HepG2 (cell line): ENCODE data around the gene CD4. TPM values are rescaled to one million over a fixed set of nuclear protein-coding genes. Genes with fewer than 3 reads are reported as not detected.

ENCODE experiments used
- ATAC-seq: fragments of 200-7000 bp; cut with Tn5 transposase; 3 replicates; pipeline ENCODE4 v1.9.1; 2020; ENCODE audit warnings: mild to moderate bottlenecking, moderate library complexity
- BruUV-seq: library from RNA; stranded (reverse); fragments of 400-500 nt; replicated peaks from 2 replicates; lab custom pipeline; 2021; lab: Mats Ljungman, UMichigan
- CTCF ChIA-PET: fragments of 300-600 bp; formaldehyde crosslinking; extraction: SDS; loops from one replicate; lab custom pipeline; 2021; ENCODE audit warnings: low total read pairs, inconsistent platforms, low intra/inter-chr PET ratio; lab: Yijun Ruan, JAX
- POLR2A ChIA-PET: fragments of 350-600 bp; sonication (Branson Sonifier 250); formaldehyde crosslinking; loops from one replicate; lab custom pipeline; 2020; ENCODE audit warnings: antibody characterized with exemption, inconsistent platforms; lab: Yijun Ruan, JAX
- DNase-seq: peaks from one replicate; pipeline ENCODE4 v3.0.0-alpha.2; 2015; ENCODE audit warnings: low spot score
- FAIRE-seq: peaks from 3 replicates; lab custom pipeline; 2011; peaks lifted over from hg19 to GRCh38; lab: Jason Lieb, UNC
- H2AFZ ChIP-seq: one replicate; pipeline ENCODE4 v1.6.1; 2011; ENCODE audit warnings: low read length, inconsistent platforms
- H3K27ac ChIP-seq: fragments of 300-600 bp; 3 replicates; pipeline ENCODE4 v1.8.0; 2011; ENCODE audit warnings: mixed run types, mild to moderate bottlenecking, mixed read lengths, low read length, inconsistent platforms; ENCODE audit not compliant: insufficient read depth; ENCODE audit errors: extremely low read length
- H3K27me3 ChIP-seq, 2 experiments: fragments of 200-600 bp in 1 of 2; 2 replicates in 1 of 2; 3 replicates in 1 of 2; pipeline versions ENCODE4 v1.6.0 to v1.8.0; 2011; ENCODE audit warnings: low read length in 2 of 2, mild to moderate bottlenecking in 2 of 2, moderate library complexity in 2 of 2, inconsistent platforms in 1 of 2; ENCODE audit not compliant: insufficient read depth in 2 of 2, control insufficient read depth in 1 of 2
- H3K36me3 ChIP-seq, 2 experiments: fragments of 200-600 bp in 1 of 2; replicated peaks in 1 of 2; 2 replicates in 1 of 2; 3 replicates in 1 of 2; pipeline versions ENCODE4 v1.5.1 to v1.8.0; 2011; ENCODE audit warnings: low read length in 2 of 2, inconsistent platforms in 1 of 2; ENCODE audit not compliant: insufficient read depth in 2 of 2, control insufficient read depth in 1 of 2
- H3K4me1 ChIP-seq: 2 replicates; pipeline ENCODE4 v1.5.1; 2012; ENCODE audit warnings: low read length, inconsistent platforms; ENCODE audit not compliant: insufficient read depth
- H3K4me2 ChIP-seq: 2 replicates; pipeline ENCODE4 v1.6.0; 2011; ENCODE audit warnings: low read depth, low read length, inconsistent platforms
- H3K4me3 ChIP-seq, 3 experiments: fragments of 200-600 bp in 1 of 3; sonication (generic), shearing (Covaris generic) in 1 of 3; replicated peaks in 1 of 3; 2 replicates each; pipeline ENCODE4 v1.5.1; 2011 to 2016; ENCODE audit warnings: low read length in 3 of 3, inconsistent platforms in 2 of 3, low read depth in 2 of 3, mild to moderate bottlenecking in 2 of 3, control low read depth in 1 of 3, mixed read lengths in 1 of 3; ENCODE audit not compliant: insufficient read depth in 1 of 3
- H3K79me2 ChIP-seq: one replicate; pipeline ENCODE4 v1.6.1; 2011; ENCODE audit warnings: low read length, inconsistent platforms; ENCODE audit not compliant: insufficient read depth
- H3K9ac ChIP-seq: 2 replicates; pipeline ENCODE4 v1.6.0; 2011; ENCODE audit warnings: mild to moderate bottlenecking, low read depth, low read length, inconsistent platforms; ENCODE audit not compliant: insufficient read depth
- H3K9me3 ChIP-seq: 2 replicates; pipeline ENCODE4 v1.5.1; 2012; ENCODE audit warnings: mild to moderate bottlenecking, low read length
- H4K20me1 ChIP-seq: 2 replicates; pipeline ENCODE4 v1.6.0; 2011; ENCODE audit warnings: inconsistent platforms, mild to moderate bottlenecking, low read length, moderate library complexity; ENCODE audit not compliant: insufficient read depth
- CEBPG ChIP-seq: IDR thresholded peaks from 2 replicates; pipeline ENCODE4 v1.6.1; 2016
- CSRNP1 ChIP-seq: sonication (generic); formaldehyde crosslinking; IDR thresholded peaks from 2 replicates; pipeline ENCODE4 v1.8.1; 2023; ENCODE audit warnings: mild to moderate bottlenecking, missing genetic modification reagents
- GTF2F1 ChIP-seq: fragments of 150-350 bp; IDR thresholded peaks from 2 replicates; pipeline ENCODE4 v1.6.1; 2014; ENCODE audit warnings: low read length
- HNF4A ChIP-seq: sonication (generic); formaldehyde crosslinking; IDR thresholded peaks from 2 replicates; pipeline ENCODE4 v1.4.0; 2020; ENCODE audit warnings: missing genetic modification reagents
- KLF6 ChIP-seq: IDR thresholded peaks from 2 replicates; pipeline ENCODE4 v1.8.0; 2016; ENCODE audit warnings: missing biosample characterization, missing genetic modification reagents
- RFX3 ChIP-seq: IDR thresholded peaks from 2 replicates; pipeline ENCODE4 v1.6.1; 2016; ENCODE audit warnings: missing biosample characterization, missing genetic modification reagents
- TARDBP ChIP-seq: sonication (generic); formaldehyde crosslinking; IDR thresholded peaks from 2 replicates; pipeline ENCODE4 v1.8.0; 2022; ENCODE audit warnings: mild to moderate bottlenecking, missing genetic modification reagents
- ZNF235 ChIP-seq: sonication (generic); formaldehyde crosslinking; IDR thresholded peaks from 2 replicates; pipeline ENCODE4 v1.8.1; 2023; ENCODE audit warnings: mild to moderate bottlenecking, missing genetic modification reagents, borderline replicate concordance
- ZNF24 ChIP-seq: fragments of 450-650 bp; IDR thresholded peaks from 2 replicates; pipeline ENCODE4 v1.6.1; 2017; ENCODE audit warnings: antibody characterized with exemption, mild to moderate bottlenecking
- ZNF263 ChIP-seq: sonication (generic); formaldehyde crosslinking; IDR thresholded peaks from 2 replicates; pipeline ENCODE4 v1.4.0; 2020; ENCODE audit warnings: missing genetic modification reagents
- ZNF276 ChIP-seq: sonication (generic); formaldehyde crosslinking; IDR thresholded peaks from 2 replicates; pipeline ENCODE4 v1.4.0; 2020; ENCODE audit warnings: mild to moderate bottlenecking, low read depth, missing genetic modification reagents
- ZNF569 ChIP-seq: sonication (generic); formaldehyde crosslinking; IDR thresholded peaks from 2 replicates; pipeline ENCODE4 v1.5.0; 2020; ENCODE audit warnings: mild to moderate bottlenecking, missing genetic modification reagents, moderate library complexity, borderline replicate concordance
- ZNF574 ChIP-seq: sonication (generic); formaldehyde crosslinking; IDR thresholded peaks from 2 replicates; pipeline ENCODE4 v1.4.0; 2020; ENCODE audit warnings: missing genetic modification reagents
- ZNF784 ChIP-seq: sonication (generic); formaldehyde crosslinking; IDR thresholded peaks from 2 replicates; pipeline ENCODE4 v1.5.1; 2020; ENCODE audit warnings: missing genetic modification reagents, mild to moderate bottlenecking, borderline replicate concordance
- ZNF891 ChIP-seq: sonication (generic); formaldehyde crosslinking; IDR thresholded peaks from 2 replicates; pipeline ENCODE4 v1.5.0; 2020; ENCODE audit warnings: mild to moderate bottlenecking, missing genetic modification reagents
- WGBS: methylation state at CpG from one replicate; pipeline ENCODE4 v1.1.6; 2017; ENCODE audit warnings: low lambda C conversion rate; 5-methylcytosine and 5-hydroxymethylcytosine counted together
- in situ Hi-C: cut with HindIII; loops from 2 replicates; pipeline ENCODE4 v1.10.0; 2017; ENCODE audit warnings: low pct_unique_long_range_greater_than_20kb; ENCODE audit not compliant: extremely low pct_ligation_motif_present
- intact Hi-C: fragments of 100-400 bp; cut with micrococcal nuclease; formaldehyde crosslinking; loops from one replicate; pipeline ENCODE4 v1.10.0; 2022; ENCODE audit not compliant: unreplicated experiment
- polyA plus RNA-seq, 8 experiments: library from polyadenylated mRNA; depleted of rRNA in 3 of 8; stranded (reverse) in 7 of 8; unstranded in 1 of 8; fragments of >200 nt; fragmentation: Illumina TruSeq in 4 of 8; extraction: Trizol in 4 of 8; gene quantifications; 2 replicates each; pipeline versions ENCODE4 v1.2.1 to v1.2.3, GENCODE V29; 2011 to 2016; ENCODE audit warnings: low read depth in 4 of 8, missing spikeins in 1 of 8, mixed read lengths in 1 of 8; ENCODE audit not compliant: insufficient read depth in 1 of 8
- total RNA-seq, 5 experiments: library from RNA; depleted of rRNA; stranded (reverse); fragments of >200 nt; fragmentation: Illumina TruSeq; extraction: Trizol; gene quantifications; 2 replicates each; pipeline ENCODE4 v1.2.3, GENCODE V29; 2016; ENCODE audit warnings: low read depth in 1 of 5

The CD4 gene
- total and polyA plus RNA-seq, 2 of the 13 experiments (the other 11 are each of a cell fraction or from before 2014, with no cell fraction given), result 0.07 to 0.95 TPM

GRCh38 chr12:6763380-6763779 lies 25.9 kb upstream of the CD4 start (continued):
- TF ChIP-seq ZNF574 (CRISPR knock-in tag) (no peak), ZNF276 (0 out of 2 replicates have a peak, but pooled peaks have one; percentile 11), CEBPG (CRISPR knock-in tag) (no peak)

GRCh38 chr12:6764011-6764828 lies 25.1 kb upstream of the CD4 start:
- H3K4me3 ChIP-seq, result peak overlapping the region; percentile 41 to 72 (median 51)
- H3K79me2 ChIP-seq, result peaks cover 20% of the 10 kb centered on the region
- no TSS peak for BruUV-seq
- ATAC-seq (peak; percentile 82), FAIRE-seq (peak; percentile 95), DNase-seq (peak; percentile 95)
- no peaks in the 10 kb centered on the region for H3K36me3 ChIP-seq
- in situ Hi-C loops (no loop called here), intact Hi-C loops (loop anchor here (1.0 kb wide), 1 partner anchor 11 kb away; the partner anchor contains the start of gene MLF2)
- H3K9me3 ChIP-seq, result no peaks in the 10 kb centered on the region
- H3K4me2 ChIP-seq, result peak overlapping the region; percentile 80
- WGBS, result 3% methylated on average over 16 of the region's 16 CpGs
- POLR2A ChIA-PET, result interaction anchor here (0.6 to 8.3 kb wide), 3 partner anchors 11 to 39 kb away, joined by 3 to 162 read pairs (median 11); partner anchors contain the start of gene MLF2
- no peak overlapping the region for H2AFZ ChIP-seq
- H4K20me1 ChIP-seq, result 0 out of 2 replicates have a peak, but pooled peaks cover 6% of the 10 kb centered on the region
- peak overlapping the region; percentile 54 for H3K27ac ChIP-seq
- H3K9ac ChIP-seq, result peak overlapping the region; percentile 62
- peaks cover 77% of the 10 kb centered on the region for H3K4me1 ChIP-seq
- H3K27me3 ChIP-seq, result no peaks in the 10 kb centered on the region
- CTCF ChIA-PET, result no interaction called here
- TF ChIP-seq ZNF235 (CRISPR knock-in tag) (no peak), ZNF569 (CRISPR knock-in tag) (no peak), ZNF263 (CRISPR knock-in tag) (no peak), GTF2F1 (no peak), HNF4A (CRISPR knock-in tag) (no peak), RFX3 (CRISPR knock-in tag) (peak; percentile 80), KLF6 (CRISPR knock-in tag) (no peak), ZNF24 (no peak), ZNF784 (CRISPR knock-in tag) (0 out of 2 replicates have a peak, but pooled peaks have one; percentile 15), CSRNP1 (no peak), ZNF891 (no peak), TARDBP (CRISPR knock-in tag) (0 out of 2 replicates have a peak, but pooled peaks have one; percentile 25)
